Stimulated activated CD8-positive, alpha-beta memory T cell treated with anti-CD3 and anti-CD28 coated beads, Interleukin-15, amount 100 ng/mL, for 48 hours (primary cell): ENCODE measurements around the gene MEIOSIN.
"Not testable (repeated sequence)": the region's sequence is repeated elsewhere in the genome, so short reads cannot be mapped to it uniquely, and the experiment has no call there.

Experiments
- DNase-seq, 2 donors: peaks; one replicate each; pipeline ENCODE4 v3.0.0-alpha.2; 2020; ENCODE audit warnings: low read depth in 2 of 2

The MEIOSIN gene

DNA sequence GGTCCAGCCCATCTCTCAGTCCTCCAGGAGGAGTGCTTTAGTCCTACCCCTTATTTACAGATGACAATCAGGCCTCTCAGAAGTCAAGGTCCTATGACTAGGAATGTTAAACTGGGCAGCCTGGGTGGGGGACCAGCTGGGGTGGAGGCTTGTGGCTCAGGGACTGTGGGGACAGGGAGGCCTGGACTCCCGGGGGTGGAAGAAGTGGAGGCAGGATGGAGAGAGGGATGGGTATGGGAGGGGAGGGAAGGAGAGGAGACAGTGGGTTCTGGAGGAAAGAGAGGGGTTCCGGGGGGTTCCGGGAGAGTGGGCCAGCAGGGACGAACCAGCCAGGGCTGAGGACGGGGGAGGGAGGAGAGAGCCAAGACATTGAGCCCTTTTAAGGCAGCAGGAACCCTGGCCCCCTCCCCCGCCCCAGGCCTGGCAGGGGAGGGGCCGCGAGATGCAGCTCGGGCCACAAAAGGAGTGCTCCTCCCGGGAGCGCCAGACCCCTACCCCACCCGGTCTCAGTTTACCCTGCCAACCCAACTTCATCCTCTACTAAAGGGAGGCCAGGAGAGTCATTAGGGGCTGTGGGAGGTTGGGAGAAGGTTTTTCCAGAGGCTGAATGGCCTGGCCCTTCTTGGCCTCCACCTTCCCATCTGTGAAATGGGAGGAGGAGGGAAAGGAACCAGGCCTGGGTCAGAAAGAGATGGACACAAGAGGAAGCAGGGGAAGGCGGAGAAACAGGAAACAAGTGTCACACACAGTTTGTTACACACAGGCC lies 47.4 kb downstream of the MEIOSIN start:
- DNase-seq = no peak

GRCh38 chr19:45781214-45782161 lies 48.2 kb downstream of the MEIOSIN start:
- no peak for DNase-seq

DNA sequence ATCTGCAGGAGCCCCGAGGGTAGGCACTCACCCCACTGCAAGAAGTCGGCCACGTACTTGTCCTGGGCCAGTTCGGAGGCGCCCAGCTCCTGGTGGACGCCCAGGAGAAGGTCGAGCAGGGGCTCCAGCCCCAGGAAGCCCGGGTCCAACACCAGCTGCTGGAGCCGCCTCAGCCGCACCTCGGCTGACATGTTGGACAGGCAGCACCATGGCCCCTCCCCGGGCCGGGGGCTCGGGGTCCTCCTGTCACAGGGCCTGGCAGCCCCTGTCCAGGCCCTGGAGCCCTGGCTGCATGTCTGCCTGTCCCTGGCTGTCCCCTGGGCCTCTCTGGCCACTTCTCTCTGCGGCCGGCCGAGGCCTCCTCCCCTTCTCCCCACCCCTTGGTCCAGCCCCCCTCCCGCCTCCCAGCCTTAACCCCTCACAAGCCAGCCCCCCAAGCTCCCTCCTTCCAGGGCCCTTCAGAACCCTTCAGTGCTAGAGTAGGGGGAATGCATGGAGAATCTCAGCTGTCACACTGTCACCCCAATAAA lies 49.0 kb downstream of the MEIOSIN start, which contains the start of gene DMPK:
TSS of gene DMPK (minus strand) at position 329 of the 530 bp plus-strand sequence. CDS start at position 191, 138 bp downstream.
- no peak for DNase-seq

GRCh38 chr19:45782820-45783785 lies 49.9 kb downstream of the MEIOSIN start:
- DNase-seq = no peak

- DNase-seq = no peak
These were observed 50.9 kb downstream of the MEIOSIN start for GRCh38 chr19:45784096-45784495.

DNA sequence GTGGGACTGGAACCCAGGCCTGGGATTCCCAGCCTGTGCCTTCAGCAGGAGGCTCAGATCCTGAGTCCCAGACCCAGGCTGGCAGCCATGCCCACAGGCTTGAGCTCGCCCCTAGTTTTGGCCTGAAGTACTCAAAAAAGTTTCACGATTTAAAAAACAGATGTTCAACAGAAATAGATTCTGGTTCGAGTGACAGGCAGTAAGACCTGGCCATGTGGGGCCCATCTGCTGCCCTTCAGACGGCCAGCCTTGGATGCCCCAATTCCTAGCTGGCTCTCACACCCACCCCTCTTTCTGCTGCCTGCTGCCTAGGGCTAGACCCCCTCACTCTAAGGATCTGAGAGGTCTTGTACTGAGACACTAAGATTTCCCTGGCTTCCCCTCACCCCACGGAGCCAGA lies 51.9 kb downstream of the MEIOSIN start:
- no peak for DNase-seq

GRCh38 chr19:45785781-45786532 lies 52.7 kb downstream of the MEIOSIN start:
- no peak for DNase-seq

DNA sequence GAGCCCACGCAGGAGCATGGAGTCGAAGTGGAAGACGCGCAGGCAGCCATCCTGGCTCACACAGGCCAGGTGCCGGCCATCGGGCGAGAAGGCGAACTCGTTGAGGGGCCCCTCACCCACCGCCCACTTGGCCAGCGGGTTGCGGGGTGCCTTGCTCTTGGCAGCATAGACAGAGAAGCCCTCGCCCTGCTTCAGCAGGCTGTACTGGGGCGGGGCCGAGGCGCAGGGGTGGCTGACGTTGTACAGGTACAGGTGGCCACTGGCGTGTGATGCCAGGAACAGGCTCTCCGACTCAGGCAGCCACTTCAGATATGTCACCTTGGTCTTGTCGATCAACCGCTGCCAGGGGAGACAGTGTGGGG lies 53.3 kb downstream of the MEIOSIN start:
- DNase-seq = no peak

- DNase-seq = no peak
These were observed 56.0 kb downstream of the MEIOSIN start for GRCh38 chr19:45789035-45789786.

DNA sequence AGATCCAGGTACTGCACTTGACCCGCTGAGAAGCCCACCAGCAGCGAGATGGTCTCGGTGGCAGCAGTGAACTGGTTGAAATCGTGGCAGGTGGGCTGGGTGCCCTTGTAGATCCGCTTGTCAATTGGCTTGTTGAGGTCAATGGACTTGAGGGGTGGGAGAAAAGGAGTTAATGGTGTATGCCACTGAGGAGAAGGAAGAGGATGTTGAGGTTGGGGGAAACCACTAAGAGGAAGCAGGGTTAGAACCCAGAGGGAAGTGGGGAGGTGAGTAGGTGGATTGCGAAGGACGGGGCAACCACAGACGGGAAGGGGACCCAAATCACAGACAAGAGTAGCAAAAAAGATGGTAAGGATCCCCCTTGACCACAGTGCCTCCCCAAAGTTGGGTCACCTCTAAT lies 57.7 kb downstream of the MEIOSIN start:
- DNase-seq = no peak

- no peak for DNase-seq
These were observed 58.7 kb downstream of the MEIOSIN start for GRCh38 chr19:45791744-45792469.

GRCh38 chr19:45792470-45793177 lies 59.4 kb downstream of the MEIOSIN start, which contains the start of gene DMWD:
TSS of gene DMWD (minus strand) at chr19:45792845. CDS start at chr19:45792756, 89 bp downstream.
- peak; percentile 99 for DNase-seq

DNA sequence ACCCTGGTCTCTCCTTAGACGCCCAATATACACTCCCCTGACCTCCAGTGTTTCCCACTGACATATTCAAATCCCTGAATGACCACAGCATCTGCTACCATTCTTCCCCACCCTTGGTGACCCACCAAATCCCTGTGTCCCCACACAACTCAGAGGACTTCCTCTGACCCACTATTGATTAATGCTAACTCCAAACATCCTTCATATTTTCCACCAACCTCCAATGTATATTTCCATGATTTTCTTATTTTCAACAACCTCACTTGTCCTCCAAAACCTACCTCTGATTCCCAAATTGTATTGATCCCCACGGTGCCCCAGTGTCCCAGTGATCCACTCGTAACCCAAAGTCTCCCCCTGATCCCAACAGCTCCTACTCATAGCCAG lies 59.9 kb downstream of the MEIOSIN start:
- no peak for DNase-seq

GRCh38 chr19:45793876-45794275 lies 60.6 kb downstream of the MEIOSIN start:
- no peak for DNase-seq

- DNase-seq = no peak
These were observed 61.4 kb downstream of the MEIOSIN start for GRCh38 chr19:45794627-45795026.

DNA sequence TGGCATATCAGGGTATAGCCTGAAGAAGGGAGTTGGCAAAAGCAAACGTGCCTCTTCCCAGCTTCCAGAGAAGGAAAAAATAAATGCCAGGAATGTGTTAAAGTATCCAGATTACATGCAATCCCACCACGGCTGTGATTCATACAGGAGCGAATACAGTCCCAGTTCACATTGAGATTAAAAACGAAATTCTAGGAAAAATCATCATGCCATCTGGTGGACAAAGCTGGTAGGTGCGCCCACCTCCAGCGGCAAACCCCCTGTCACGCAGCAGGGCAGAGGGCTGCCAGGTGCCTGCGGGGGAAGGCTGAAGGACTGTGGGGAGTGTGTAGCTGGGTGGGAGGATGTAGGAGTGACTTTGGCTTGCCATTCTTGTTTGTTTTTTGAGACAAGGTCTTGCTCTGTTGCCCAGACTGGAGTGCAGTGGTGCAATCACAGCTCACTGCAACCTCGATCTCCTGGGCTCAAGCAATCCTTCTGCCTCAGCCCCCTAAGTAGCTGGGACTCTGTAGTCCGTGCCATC lies 65.8 kb downstream of the MEIOSIN start:
- peak in 1 of 2 donors; percentile 12 for DNase-seq

DNA sequence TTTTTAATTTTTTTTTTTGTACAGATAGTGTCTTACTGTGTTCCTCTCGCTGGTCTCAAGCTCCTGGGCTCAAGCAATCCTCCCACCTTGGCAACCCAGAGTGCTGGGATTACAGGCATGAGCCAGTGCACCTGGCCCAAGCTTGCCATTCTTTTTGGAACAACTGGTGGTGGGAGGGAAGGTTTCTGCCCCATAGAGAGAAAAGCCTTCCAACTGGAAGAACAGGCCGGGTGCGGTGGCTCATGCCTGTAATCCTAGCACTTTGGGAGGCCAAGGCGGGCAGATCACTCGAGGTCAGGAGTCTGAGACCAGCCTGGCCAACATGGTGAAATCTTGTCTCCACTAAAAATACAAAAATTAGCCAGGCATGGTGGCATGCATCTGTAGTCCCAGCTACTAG lies 66.3 kb downstream of the MEIOSIN start:
- DNase-seq = not testable (repeated sequence)

DNA sequence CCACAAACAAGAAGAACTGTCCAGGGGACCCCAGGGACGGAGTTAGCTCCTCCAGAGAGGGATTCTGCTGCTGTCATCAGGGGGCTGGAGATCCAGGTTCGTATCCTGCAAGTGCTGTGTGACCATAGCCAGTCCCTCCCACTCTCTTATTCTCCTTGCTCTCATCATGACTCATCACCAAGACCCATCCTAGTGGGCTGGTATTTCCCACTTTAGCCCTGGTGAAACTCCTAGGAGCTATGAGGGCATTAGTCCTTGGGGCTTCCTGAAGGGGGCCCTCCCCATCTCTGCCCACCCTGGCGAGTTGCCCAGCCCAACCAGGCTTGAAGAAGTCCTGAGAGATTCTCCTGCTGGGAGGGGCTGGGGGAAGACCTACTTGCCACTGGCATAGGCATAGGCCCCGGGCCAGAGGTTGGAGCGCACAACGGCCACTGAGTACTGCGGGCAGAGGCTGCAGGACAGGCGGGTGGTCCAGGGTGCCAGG lies 66.9 kb downstream of the MEIOSIN start:
- DNase-seq = no peak
